NCI-H1417 (cell line): Measurements from ENCODE around the gene LRRC47.
"Not testable (repeated sequence)": the region's sequence is repeated elsewhere in the genome, so short reads cannot be mapped to it uniquely, and the experiment has no call there.

Experiments
- DNase-seq, 3 experiments: peaks; one replicate each; lab custom pipeline; 2025; lab: John Stamatoyannopoulos, UW

The LRRC47 gene

GRCh38 chr1:3816331-3817137 lies 20.2 kb upstream of the LRRC47 start:
- peak in 1 of 3 experiments; percentile 11 for DNase-seq

- no peak for DNase-seq
These were observed 18.7 kb upstream of the LRRC47 start for GRCh38 chr1:3814771-3815561.

GRCh38 chr1:3814065-3814464 lies 17.8 kb upstream of the LRRC47 start:
- no peak for DNase-seq

GRCh38 chr1:3811595-3811911 lies 15.3 kb upstream of the LRRC47 start:
- no peak for DNase-seq

GRCh38 chr1:3810149-3810761 lies 14.0 kb upstream of the LRRC47 start:
- DNase-seq, result not testable (repeated sequence)

GRCh38 chr1:3809680-3810079 lies 13.4 kb upstream of the LRRC47 start:
- no peak for DNase-seq

GRCh38 chr1:3807769-3808168 lies 11.5 kb upstream of the LRRC47 start:
- DNase-seq, result no peak

- no peak for DNase-seq
These were observed 8.7 kb upstream of the LRRC47 start for GRCh38 chr1:3805038-3805437.

GRCh38 chr1:3804627-3804944 lies 8.3 kb upstream of the LRRC47 start:
- DNase-seq, result not testable (repeated sequence)

- DNase-seq, result no peak
These were observed 7.8 kb upstream of the LRRC47 start for GRCh38 chr1:3803905-3804626.

GRCh38 chr1:3800795-3801194 lies 4.5 kb upstream of the LRRC47 start:
- DNase-seq, result not testable (repeated sequence)

- DNase-seq, result peak in 1 of 3 experiments; percentile 5
These were observed 3.8 kb upstream of the LRRC47 start for GRCh38 chr1:3799976-3800685.

- DNase-seq, result peak in 1 of 3 experiments; percentile 55
These were observed 664 bp downstream of the LRRC47 start for GRCh38 chr1:3795453-3796214.

GRCh38 chr1:3790952-3791351 lies 5.3 kb downstream of the LRRC47 start:
- DNase-seq, result no peak

- no peak for DNase-seq
These were observed 5.8 kb downstream of the LRRC47 start for GRCh38 chr1:3790500-3790923.

- no peak for DNase-seq
These were observed 6.6 kb downstream of the LRRC47 start for GRCh38 chr1:3789421-3790300.

- no peak for DNase-seq
These were observed 7.4 kb downstream of the LRRC47 start for GRCh38 chr1:3788756-3789420.

- no peak for DNase-seq
These were observed 8.3 kb downstream of the LRRC47 start for GRCh38 chr1:3787745-3788605.
